Lower leg skin (tissue), 3 donors: Measurements from ENCODE around the gene SLC5A11.

Experiments
- CTCF ChIP-seq, 3 donors: fragments of 450-650 bp; IDR thresholded peaks; one replicate each; pipeline ENCODE4 v1.5.1; 2016; ENCODE audit warnings: antibody characterized with exemption in 3 of 3, mild to moderate bottlenecking in 3 of 3, moderate library complexity in 2 of 3
- POLR2A ChIP-seq, 2 donors: fragments of 450-650 bp; IDR thresholded peaks; one replicate each; pipeline ENCODE4 v1.6.1; 2016 to 2017; ENCODE audit warnings: antibody characterized with exemption in 2 of 2, mild to moderate bottlenecking in 1 of 2, moderate library complexity in 1 of 2

- TF ChIP-seq POLR2A (IDR thresholded peaks at IDR 0.05), result no peak
- no peak for TF ChIP-seq CTCF (IDR thresholded peaks at IDR 0.05)
These were observed 33.9 kb downstream of the SLC5A11 start for GRCh38 chr16:24879684-24880083.
